ENCODE results near the gene RAB9A. TPM values are rescaled to one million over a fixed set of nuclear protein-coding genes. Genes with fewer than 3 reads are reported as not detected.

RAB9A gene
- total RNA-seq, 1 donor from 2014 or later, result 14.2 TPM

DNA sequence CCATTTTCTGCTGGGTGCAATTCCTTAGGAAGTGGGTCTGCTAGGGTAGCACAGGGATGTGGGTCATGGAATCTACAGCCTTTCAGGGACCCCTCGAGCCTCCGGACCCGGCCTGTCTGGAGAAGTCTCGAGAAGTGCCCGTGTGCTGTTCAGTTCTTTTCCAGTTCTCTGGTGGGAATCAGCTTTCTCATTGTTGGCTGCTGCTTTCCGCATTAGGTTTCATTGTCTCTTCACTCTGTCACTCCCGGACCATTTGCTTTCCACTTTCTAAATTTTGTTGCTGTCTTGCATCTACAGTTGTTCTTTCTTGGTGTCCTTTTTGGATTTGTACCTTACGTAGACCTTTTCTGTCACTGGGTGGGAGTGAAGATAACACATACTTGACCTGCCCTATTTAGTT lies 6.1 kb downstream of the RAB9A start:
- H3K4me3 Mint-ChIP-seq (ENCODE audit: unreplicated experiment), result peak overlapping the region; percentile 59
- TF ChIP-seq CTCF (IDR thresholded peaks at IDR 0.05; ENCODE audit: partially characterized antibody, unreplicated experiment), result no peak
- H3K9me3 Mint-ChIP-seq (ENCODE audit: unreplicated experiment), result peaks cover 3% of the 10 kb centered on the region
- peak overlapping the region; percentile 15 for H3K27ac Mint-ChIP-seq (ENCODE audit: unreplicated experiment)
- no peaks in the 10 kb centered on the region for H3K36me3 Mint-ChIP-seq (ENCODE audit: unreplicated experiment)
- peaks cover 23% of the 10 kb centered on the region for H3K4me1 Mint-ChIP-seq (ENCODE audit: low read depth, unreplicated experiment)
- no peak for DNase-seq
- no peaks in the 10 kb centered on the region for H3K27me3 Mint-ChIP-seq (ENCODE audit: unreplicated experiment)

- Mint-ChIP-seq H3K27me3 (ENCODE audit: unreplicated experiment) (no peaks in the 10 kb centered on the region), H3K4me3 (ENCODE audit: unreplicated experiment) (no peak overlapping the region), H3K36me3 (ENCODE audit: unreplicated experiment) (no peaks in the 10 kb centered on the region), H3K27ac (ENCODE audit: unreplicated experiment) (no peak overlapping the region), H3K9me3 (ENCODE audit: unreplicated experiment) (peaks cover 1% of the 10 kb centered on the region), H3K4me1 (ENCODE audit: low read depth, unreplicated experiment) (peaks cover 23% of the 10 kb centered on the region)
- no peak for DNase-seq
- no peak for TF ChIP-seq CTCF (IDR thresholded peaks at IDR 0.05; ENCODE audit: partially characterized antibody, unreplicated experiment)
These were observed 6.7 kb downstream of the RAB9A start for GRCh38 chrX:13695601-13696115.

- Mint-ChIP-seq H3K27me3 (ENCODE audit: unreplicated experiment) (peaks cover 3% of the 10 kb centered on the region), H3K36me3 (ENCODE audit: unreplicated experiment) (no peaks in the 10 kb centered on the region), H3K4me3 (ENCODE audit: unreplicated experiment) (no peak overlapping the region), H3K27ac (ENCODE audit: unreplicated experiment) (no peak overlapping the region), H3K4me1 (ENCODE audit: low read depth, unreplicated experiment) (peaks cover 23% of the 10 kb centered on the region), H3K9me3 (ENCODE audit: unreplicated experiment) (peaks cover 1% of the 10 kb centered on the region)
- no peak for TF ChIP-seq CTCF (IDR thresholded peaks at IDR 0.05; ENCODE audit: partially characterized antibody, unreplicated experiment)
- DNase-seq, result no peak
These were observed 8.5 kb downstream of the RAB9A start for GRCh38 chrX:13697455-13697854.

GRCh38 chrX:13697976-13698375 lies 9.0 kb downstream of the RAB9A start:
- Mint-ChIP-seq H3K36me3 (ENCODE audit: unreplicated experiment) (no peaks in the 10 kb centered on the region), H3K4me1 (ENCODE audit: low read depth, unreplicated experiment) (peaks cover 21% of the 10 kb centered on the region), H3K27me3 (ENCODE audit: unreplicated experiment) (peaks cover 3% of the 10 kb centered on the region), H3K9me3 (ENCODE audit: unreplicated experiment) (peaks cover 1% of the 10 kb centered on the region), H3K4me3 (ENCODE audit: unreplicated experiment) (no peak overlapping the region), H3K27ac (ENCODE audit: unreplicated experiment) (no peak overlapping the region)
- no peak for DNase-seq
- no peak for TF ChIP-seq CTCF (IDR thresholded peaks at IDR 0.05; ENCODE audit: partially characterized antibody, unreplicated experiment)

GRCh38 chrX:13698432-13698831 lies 9.5 kb downstream of the RAB9A start:
- no peak for TF ChIP-seq CTCF (IDR thresholded peaks at IDR 0.05; ENCODE audit: partially characterized antibody, unreplicated experiment)
- no peaks in the 10 kb centered on the region for H3K36me3 Mint-ChIP-seq (ENCODE audit: unreplicated experiment)
- no peak for DNase-seq
- H3K4me3 Mint-ChIP-seq (ENCODE audit: unreplicated experiment), result no peak overlapping the region
- H3K27me3 Mint-ChIP-seq (ENCODE audit: unreplicated experiment), result peaks cover 3% of the 10 kb centered on the region
- peaks cover under 1% of the 10 kb centered on the region for H3K9me3 Mint-ChIP-seq (ENCODE audit: unreplicated experiment)
- peaks cover 16% of the 10 kb centered on the region for H3K4me1 Mint-ChIP-seq (ENCODE audit: low read depth, unreplicated experiment)
- no peak overlapping the region for H3K27ac Mint-ChIP-seq (ENCODE audit: unreplicated experiment)
